Cortex of kidney (tissue), 1 donor: Measurements from ENCODE around the gene MAN1C1.

Experiments used
- DNase-seq: peaks from one replicate; lab custom pipeline; 2025; lab: John Stamatoyannopoulos, UW

Gene MAN1C1

DNA sequence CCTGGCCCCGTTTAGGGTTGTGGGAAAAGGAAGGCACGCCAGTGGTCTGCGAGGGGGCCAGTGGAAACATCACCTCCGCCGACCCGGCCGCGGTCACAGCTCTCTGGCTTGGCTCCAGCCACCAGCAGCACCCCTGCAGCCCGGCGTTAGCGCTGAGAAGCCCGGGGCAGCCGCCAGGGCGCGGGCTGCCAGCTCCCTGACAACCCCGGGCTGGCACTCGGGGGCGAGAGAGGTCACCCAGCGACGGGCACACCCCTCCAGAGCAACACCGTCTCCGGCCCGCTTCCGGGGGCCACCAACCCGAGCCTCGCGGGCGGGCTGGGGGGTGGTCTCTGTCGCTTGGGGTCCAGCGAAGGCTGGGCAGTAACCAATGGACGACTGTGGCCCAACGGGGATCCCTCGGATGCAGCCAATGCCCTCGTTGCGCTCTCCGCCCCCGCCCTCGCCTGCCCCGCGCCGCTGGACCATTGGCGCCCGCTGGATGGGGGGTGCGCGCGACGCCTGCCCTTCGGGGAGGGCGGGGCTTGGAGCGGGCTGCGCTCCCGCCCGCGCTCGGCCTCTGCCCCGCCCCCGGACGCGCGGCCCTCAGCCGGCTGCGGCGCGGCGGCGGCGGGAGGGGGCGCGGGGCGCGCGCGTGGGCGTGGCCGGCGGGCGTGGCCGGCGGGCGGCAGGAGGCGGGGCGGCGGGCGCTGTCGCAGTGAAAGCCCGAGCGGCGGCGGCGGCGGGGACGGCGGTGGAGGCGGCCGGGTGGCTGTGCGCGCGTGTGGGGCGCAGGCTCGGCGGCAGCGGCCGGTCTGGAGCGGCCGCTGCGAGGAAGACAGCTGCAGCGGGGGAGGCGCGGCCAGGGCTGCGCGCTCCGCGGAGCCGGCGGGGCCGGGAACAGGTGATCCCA is at the start of gene MAN1C1:
TSS of gene MAN1C1 (plus strand) at position 697 of the 892 bp plus-strand sequence. CDS start 1,007 bp downstream, outside the sequence.
- no peak for DNase-seq

DNA sequence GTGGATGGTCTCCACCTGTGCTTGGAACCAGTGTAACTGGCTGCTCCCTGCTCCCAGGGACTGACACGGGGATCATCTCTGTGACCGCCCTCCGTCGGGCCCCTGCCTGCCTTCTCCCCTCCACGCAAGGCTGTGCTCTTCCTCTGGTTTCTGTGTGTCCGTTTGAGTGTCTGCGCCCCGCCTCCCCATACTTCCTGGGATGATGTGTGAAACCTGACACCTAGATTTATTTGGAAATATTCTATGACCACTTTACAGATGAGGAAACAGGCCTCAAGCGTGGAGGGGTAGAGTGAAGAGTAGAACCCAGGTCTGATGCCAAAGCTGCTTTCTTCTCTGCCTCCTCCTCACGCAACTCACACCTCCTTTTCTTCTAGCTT is 48.9 kb upstream of the MAN1C1 start:
- no peak for DNase-seq

- DNase-seq = no peak
These were observed 48.3 kb upstream of the MAN1C1 start for GRCh38 chr1:25568090-25568833.

DNA sequence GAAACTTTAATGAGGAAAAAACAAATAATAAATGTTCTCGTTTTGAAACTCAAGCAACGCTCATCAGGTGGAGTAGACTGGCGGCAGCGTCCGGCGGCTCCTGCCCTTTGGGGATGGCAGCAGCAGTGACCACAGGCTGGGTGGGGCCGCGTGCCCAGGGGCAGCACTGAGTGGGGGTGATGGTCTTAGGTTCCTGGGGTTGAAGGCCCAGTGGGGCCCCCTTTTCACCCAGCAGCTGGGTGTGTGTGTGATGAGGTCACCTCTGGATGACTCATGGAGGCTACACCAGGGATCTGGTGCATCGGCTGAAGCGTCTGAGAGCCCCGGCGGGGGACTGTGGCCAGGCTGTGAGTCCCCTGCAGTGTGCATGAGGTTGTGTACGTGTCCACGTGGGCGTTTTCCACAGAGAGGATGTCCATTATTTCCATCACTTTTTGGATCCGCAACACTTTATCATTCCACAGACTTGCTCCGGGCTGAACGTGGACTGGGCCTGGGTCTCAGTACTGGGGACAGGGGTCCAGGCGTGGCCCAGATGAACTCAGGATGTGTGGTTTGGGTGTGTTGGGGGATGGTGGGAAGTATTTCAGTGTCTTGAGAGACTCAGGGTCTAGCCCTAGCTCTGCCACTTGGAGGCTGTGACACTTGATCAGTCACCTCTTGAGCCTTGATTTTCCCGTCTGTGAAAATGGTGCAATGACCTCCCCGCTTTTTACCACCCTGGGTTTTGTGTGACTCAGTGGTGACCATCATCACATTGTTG is 47.6 kb upstream of the MAN1C1 start:
- no peak for DNase-seq

- DNase-seq = no peak
These were observed 46.8 kb upstream of the MAN1C1 start for GRCh38 chr1:25569597-25570396.

DNA sequence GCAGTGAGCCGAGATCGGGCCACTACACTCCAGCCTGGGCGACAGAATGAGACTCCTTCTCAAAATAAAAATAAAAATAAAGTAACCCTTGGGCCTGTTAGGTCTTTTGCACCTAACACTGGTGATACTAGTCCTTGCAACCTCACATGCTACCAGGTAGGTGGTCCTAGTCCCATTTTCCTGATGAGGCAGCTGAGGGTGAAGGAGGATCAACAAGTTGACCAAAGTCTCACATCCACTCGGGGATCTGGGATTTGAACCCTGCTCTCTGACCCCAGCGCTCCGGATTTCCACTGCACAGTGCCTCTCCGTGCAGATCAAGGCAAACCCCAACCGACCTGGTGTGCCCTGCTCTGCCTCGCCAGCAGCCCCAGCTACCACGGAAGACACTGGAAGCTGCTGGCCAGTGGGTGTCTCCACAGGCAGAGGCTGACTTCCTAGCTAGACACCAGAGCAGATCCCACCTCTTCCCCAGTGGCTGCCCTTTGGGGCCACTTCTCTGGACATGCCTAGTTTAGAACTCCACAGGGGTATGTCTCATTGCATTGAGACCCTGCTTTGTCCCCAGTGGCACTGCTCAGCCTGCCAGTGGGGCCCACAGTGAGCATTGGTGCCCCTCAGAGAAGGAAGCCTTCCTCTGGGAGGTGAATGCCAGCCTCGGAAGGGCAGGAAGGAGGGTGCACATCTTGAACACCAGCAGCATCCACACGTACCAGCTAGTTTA is 45.6 kb upstream of the MAN1C1 start:
- no peak for DNase-seq

DNA sequence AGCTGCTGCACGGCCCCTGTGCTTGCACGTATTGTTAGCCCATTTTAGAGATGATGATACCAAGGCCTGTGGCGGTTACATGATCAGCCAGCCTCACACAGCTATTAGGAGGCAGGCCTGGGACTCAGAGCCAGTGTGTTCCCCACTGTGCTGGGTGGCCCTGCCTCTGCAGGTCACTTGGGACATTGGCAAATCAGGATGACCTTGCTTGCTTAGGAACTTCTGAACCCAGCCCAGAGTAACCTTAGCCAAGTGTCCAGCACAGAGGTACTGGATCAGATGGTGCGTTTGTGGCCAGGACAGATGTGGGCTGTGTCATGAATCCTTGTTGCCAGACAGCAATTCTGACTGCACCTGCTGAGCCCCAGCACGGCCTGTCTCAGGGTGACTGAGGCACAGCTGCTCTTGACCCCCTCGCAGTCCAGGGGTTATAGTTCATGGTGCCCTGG is 45.0 kb upstream of the MAN1C1 start:
- DNase-seq = no peak

DNA sequence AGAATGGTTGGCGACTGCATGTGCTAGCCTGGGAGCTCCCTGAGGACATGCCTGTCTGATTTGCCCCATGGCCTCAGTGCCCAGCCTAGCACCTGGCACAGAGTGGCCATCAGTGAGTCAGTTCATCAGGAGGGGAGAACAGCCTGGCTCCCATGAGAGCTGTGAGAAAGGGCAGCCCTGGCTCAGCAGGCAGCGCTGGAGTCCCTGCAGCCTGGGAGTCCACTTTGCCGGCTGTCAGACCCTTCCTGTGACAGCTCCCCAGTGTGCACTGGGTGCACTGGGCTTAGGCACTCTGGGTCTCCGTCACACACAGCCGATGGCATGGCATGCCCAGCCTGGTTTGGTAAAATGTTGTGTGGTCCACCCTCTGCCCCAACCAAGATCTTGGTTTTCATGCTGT is 44.5 kb upstream of the MAN1C1 start:
- DNase-seq = no peak

- DNase-seq = no peak
These were observed 43.6 kb upstream of the MAN1C1 start for GRCh38 chr1:25572708-25573590.

GRCh38 chr1:25573591-25573930 is 43.0 kb upstream of the MAN1C1 start:
- DNase-seq = no peak

GRCh38 chr1:25573961-25574360 is 42.6 kb upstream of the MAN1C1 start:
- no peak for DNase-seq

DNA sequence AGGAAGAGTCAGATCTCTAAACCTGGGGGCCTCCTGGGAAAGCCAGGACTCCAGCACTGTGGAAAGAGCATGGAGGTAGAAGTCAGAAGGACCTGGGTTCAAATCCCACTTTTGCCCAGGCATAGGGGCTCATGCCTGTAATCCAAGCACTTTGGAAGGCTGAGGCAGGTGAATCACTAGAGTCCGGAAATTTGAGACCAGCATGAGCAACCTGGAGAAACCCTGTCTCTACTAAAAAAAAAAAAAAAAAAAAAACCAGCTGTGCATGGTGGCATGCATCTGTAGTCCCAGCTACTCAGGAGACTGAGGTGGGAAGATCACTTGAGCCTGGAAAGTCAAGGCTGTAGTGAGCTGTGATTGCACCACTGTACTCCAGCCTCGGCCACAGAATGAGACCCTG is 41.4 kb upstream of the MAN1C1 start:
- no peak for DNase-seq

- DNase-seq = no peak
These were observed 40.0 kb upstream of the MAN1C1 start for GRCh38 chr1:25576459-25577133.

DNA sequence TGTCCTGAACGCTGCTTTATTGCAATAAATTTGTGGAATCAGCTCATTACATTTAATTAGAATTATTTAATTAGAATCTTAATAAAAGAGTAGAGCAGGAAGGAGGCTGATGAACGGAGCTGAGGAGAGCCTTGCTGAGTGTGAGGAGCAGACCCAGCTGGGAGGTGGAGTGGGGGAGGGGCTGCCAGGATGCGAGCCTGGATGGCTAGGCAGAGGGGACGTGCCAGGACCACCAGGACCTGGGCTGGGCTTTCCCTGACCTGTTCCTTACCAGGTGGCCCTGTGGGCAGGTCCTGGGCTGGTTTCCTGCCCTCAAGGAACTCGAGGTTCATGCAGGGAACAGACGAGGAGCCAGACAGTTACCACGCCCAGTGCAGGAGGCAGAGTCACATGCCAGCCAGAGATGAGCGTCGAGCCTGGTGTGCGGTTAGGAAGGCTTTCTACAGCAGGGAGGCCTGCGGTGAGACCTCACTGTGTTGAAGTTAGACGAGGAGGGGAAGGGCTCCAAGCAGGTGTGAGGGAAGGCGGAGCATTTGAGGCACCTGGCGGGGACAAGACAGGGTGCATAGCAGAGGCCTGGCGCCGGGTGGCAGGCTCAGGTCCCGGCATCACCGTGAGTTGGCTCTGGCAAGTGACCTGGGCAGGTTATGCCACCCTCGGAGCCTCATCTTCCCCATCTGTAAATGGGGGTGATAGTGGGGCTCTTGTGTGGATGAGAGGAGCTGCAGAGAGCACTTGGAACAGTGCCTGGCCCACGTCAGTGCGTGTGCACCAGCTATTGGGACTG is 39.3 kb upstream of the MAN1C1 start:
- DNase-seq = no peak

GRCh38 chr1:25579292-25580252 is 37.0 kb upstream of the MAN1C1 start:
- DNase-seq = no peak

DNA sequence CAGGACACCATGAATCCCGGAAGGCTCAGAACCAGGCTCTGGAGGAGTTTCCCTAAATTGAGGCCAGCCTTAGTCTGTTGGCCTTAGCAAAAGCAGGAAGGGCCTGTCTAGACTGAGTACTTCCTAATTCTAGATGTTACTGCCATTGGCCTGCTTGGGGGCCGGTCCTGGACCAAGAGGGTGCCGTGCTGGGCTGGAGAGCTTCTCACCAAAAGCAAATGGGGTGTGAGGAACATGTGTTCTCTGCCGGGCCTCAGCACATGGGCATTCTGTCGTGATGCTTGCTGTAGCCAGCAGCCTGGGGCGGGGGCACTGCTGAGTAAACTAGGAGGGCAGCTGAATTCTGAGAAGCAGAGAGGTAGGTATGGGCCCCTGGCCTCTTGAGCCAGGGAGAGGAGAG is 35.7 kb upstream of the MAN1C1 start:
- DNase-seq = no peak

DNA sequence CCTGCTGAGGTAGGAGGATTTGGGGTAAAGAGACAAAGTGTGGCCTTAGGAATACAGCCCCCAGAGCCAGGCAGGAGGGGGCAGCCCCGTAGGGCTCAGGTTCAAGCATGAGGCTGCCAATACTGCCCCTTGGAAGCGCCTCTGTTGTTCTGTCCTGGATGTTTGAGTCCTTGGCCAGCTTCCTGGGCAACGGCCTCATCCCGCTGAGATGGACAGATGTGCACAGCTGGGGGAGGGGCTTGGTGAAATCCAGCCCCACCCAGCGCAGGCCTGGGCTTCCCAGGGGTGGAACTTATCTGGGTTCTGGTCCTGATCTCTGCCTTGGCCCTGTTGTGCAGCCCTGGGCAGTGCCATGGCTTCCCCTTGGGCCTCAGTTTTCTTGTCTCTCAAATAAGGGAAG is 34.8 kb upstream of the MAN1C1 start:
- no peak for DNase-seq
